Neutrophil (primary cell): ENCODE results near the gene EPB42.

Source experiments
- H3K27ac ChIP-seq: fragments of 200-600 bp; sonication (generic); 2 replicates; pipeline ENCODE4 v1.5.1; 2016; ENCODE audit warnings: mild to moderate bottlenecking, moderate library complexity
- H3K27me3 ChIP-seq: fragments of 200-600 bp; sonication (generic); 2 replicates; pipeline ENCODE4 v1.6.0; 2016; ENCODE audit warnings: mild to moderate bottlenecking
- H3K36me3 ChIP-seq: fragments of 200-600 bp; sonication (generic); 2 replicates; pipeline ENCODE4 v1.5.1; 2017
- H3K4me1 ChIP-seq, 2 experiments: fragments of 200-600 bp in 1 of 2; sonication (generic) in 1 of 2; 1 replicate in 1 of 2; 2 replicates in 1 of 2; pipeline versions ENCODE4 v1.5.1 to v1.6.1; 2013 to 2016; ENCODE audit warnings: low read depth in 1 of 2, low read length in 1 of 2, mild to moderate bottlenecking in 1 of 2, moderate library complexity in 1 of 2; ENCODE audit not compliant: control insufficient read depth in 1 of 2, insufficient read depth in 1 of 2
- H3K4me3 ChIP-seq, 2 experiments: fragments of 200-600 bp in 1 of 2; sonication (generic) in 1 of 2; 1 replicate in 1 of 2; 2 replicates in 1 of 2; pipeline ENCODE4 v1.5.1; 2013 to 2016; ENCODE audit warnings: low read depth in 1 of 2, low read length in 1 of 2, mild to moderate bottlenecking in 1 of 2, moderate library complexity in 1 of 2
- H3K9me3 ChIP-seq: fragments of 200-600 bp; sonication (generic); 2 replicates; pipeline ENCODE4 v1.5.1; 2016
- TF ChIP-seq, protein P1 (sequence below): fragments of 200-600 bp; sonication (generic); IDR thresholded peaks from 2 replicates; pipeline ENCODE4 v1.5.1; 2016; ENCODE audit warnings: antibody characterized with exemption

Gene EPB42

DNA sequence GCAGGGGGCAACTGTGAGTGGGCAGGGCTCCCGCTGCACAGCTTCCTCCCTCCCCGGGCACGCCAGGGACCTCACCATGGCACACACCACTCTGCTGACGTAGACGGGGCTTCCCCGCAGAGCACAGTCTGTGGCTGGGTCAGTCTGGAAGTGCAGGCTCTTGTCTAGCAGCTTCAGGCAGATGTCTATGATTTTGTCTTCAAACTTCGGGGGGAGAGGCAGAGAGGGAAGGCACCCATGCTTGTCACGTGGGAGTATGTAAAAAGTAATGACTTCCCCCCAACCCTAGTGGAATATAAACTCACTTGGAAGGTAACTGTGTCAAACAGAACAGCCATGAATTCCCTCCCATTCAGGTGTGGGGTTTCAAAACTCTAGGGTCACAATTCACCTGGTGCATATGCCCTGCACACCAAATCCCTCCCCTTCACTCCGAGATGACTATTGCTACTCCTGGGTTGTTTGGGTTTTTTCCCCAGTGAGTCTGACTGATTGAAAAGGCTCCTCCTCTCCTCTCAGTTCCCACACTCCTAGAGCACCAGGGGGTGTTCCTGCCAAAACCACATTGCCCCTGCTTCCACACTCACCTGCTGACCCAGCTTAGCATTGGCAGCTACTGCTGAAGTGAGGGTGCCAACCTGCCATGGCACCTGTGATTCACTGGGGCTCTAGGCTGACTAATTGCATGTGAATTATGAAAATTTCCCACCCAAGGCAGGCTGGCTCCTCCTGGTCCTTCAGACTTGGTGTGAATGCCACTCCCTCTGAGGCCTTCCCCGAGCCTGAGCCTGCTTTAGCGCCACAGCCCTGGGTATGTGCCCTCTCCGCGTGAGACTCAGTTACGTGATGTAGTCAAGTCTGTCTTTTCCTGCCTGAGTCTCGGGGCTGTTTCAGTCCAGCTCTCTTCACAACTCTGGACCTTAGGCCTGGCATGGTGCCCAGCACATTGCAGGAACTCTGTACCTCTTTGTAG, 32.9 kb upstream of the EPB42 start:
- Histone ChIP-seq H3K4me1 (peaks cover 32 to 42% of the 10 kb centered on the region in 2 experiments), H3K27ac (no peak overlapping the region), H3K4me3 (no peak overlapping the region), H3K36me3 (no peaks in the 10 kb centered on the region), H3K9me3 (no peaks in the 10 kb centered on the region), H3K27me3 (no peaks in the 10 kb centered on the region)
- TF ChIP-seq, protein P1, sequence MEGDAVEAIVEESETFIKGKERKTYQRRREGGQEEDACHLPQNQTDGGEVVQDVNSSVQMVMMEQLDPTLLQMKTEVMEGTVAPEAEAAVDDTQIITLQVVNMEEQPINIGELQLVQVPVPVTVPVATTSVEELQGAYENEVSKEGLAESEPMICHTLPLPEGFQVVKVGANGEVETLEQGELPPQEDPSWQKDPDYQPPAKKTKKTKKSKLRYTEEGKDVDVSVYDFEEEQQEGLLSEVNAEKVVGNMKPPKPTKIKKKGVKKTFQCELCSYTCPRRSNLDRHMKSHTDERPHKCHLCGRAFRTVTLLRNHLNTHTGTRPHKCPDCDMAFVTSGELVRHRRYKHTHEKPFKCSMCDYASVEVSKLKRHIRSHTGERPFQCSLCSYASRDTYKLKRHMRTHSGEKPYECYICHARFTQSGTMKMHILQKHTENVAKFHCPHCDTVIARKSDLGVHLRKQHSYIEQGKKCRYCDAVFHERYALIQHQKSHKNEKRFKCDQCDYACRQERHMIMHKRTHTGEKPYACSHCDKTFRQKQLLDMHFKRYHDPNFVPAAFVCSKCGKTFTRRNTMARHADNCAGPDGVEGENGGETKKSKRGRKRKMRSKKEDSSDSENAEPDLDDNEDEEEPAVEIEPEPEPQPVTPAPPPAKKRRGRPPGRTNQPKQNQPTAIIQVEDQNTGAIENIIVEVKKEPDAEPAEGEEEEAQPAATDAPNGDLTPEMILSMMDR = no peak

DNA sequence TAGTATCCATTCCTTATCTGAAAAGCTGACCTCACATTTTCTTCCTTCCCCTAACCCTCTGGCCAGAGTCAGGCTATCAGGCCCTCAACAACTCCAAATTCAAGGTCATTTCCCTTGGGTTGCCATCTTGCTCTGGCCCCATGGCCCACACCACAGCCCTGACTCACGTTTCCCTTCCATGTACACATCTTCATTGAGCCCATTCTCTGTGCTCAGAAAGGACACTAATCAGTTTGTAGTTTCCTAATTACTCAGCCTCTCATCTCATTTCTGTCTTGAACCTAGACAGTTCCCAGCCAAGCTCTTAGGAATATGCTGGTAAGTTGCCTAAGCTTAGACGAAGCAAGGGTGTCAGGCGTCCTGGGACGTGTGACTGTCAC, 31.0 kb upstream of the EPB42 start:
- Histone ChIP-seq H3K36me3 (no peaks in the 10 kb centered on the region), H3K9me3 (no peaks in the 10 kb centered on the region), H3K27ac (no peak overlapping the region), H3K4me1 (peaks cover 32 to 42% of the 10 kb centered on the region in 2 experiments), H3K4me3 (no peak overlapping the region), H3K27me3 (no peaks in the 10 kb centered on the region)
- TF ChIP-seq, protein P1 = no peak

DNA sequence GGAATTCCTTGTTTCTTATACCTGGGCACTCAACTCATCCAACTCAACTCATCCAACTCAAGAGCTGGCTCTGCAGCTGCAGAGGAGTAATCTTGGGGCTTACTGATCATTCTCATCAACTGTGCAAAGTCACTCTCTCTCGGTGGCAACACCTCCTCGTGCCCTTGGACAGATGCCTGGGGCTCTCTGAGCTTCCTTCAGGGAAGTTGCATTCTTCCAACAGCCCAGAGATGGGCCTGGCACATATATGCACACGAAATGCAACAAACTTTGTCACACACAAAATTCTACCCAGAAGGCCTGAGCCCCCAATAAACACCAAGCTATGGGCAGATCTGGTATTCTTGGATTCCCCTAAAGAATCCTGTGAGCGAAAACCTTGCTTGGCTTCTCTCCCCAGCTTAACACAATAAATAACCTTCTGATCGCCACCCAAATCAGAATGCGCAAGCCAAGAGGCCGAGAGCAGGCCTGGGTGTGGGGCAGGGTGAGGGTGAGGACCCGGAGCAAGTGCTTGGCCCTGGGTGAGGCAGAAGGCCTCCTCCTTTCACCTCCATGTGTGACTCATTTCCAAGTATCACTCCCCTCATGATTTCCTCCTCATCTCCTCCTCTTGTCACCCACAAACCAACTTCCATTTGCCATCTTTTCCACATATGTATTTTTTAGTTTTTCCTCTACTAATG, 30.5 kb upstream of the EPB42 start:
- no peak overlapping the region for H3K4me3 ChIP-seq
- H3K27ac ChIP-seq = no peak overlapping the region
- H3K9me3 ChIP-seq = no peaks in the 10 kb centered on the region
- H3K4me1 ChIP-seq = peaks cover 32 to 42% of the 10 kb centered on the region in 2 experiments
- no peaks in the 10 kb centered on the region for H3K27me3 ChIP-seq
- H3K36me3 ChIP-seq = no peaks in the 10 kb centered on the region
- TF ChIP-seq, protein P1 = no peak

DNA sequence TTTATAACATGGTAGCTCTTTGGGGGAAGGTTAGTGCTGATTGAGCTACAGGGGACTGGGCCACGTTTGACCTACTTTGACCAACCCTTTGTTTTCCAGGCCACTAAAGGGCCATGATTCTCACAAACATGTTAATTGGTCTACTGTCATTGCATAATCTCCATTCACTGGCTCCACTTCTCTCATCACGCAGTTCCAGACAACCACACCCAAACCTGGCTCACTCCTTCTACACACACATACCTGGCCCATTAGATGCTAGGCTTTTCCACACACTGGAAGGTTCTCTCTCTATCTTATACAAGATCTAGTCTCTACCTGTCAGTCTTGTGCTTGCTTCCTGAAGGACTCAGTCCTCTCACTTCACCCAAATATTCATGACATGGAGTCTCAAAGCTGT, 30.0 kb upstream of the EPB42 start:
- Histone ChIP-seq H3K27me3 (no peaks in the 10 kb centered on the region), H3K9me3 (no peaks in the 10 kb centered on the region), H3K36me3 (no peaks in the 10 kb centered on the region), H3K4me3 (no peak overlapping the region), H3K4me1 (peaks cover 32 to 42% of the 10 kb centered on the region in 2 experiments), H3K27ac (peak overlapping the region; percentile 79)
- TF ChIP-seq, protein P1 = no peak

DNA sequence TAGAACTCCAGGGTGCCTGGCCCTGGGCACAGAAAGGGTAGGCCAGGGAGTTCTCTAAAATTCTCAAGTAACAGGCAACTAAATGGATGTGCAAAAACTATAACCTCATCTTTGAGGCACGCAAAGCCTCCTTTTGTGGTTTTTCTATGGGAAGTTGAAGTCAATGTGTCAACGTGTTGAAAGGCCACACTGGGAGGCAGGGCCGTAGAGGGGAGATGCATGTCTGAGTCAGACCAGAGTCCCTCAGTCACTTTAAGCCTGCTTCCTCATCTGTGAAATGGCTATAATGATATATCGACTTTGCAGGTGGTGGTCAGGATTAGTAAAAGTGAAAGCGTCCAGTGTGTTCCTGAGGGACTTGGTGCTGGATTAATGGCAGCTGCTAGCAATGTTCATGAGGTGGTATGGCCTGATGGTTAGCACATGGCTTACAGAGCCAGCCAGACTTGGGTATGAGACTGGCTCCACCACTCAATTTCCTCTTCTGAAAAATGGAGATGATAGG, 28.9 kb upstream of the EPB42 start:
- TF ChIP-seq, protein P1 = no peak
- Histone ChIP-seq H3K4me1 (peaks cover 32 to 42% of the 10 kb centered on the region in 2 experiments), H3K27me3 (no peaks in the 10 kb centered on the region), H3K4me3 (peak overlapping the region in 1 of 2 experiments; percentile 3), H3K9me3 (no peaks in the 10 kb centered on the region), H3K27ac (peak overlapping the region; percentile 79), H3K36me3 (no peaks in the 10 kb centered on the region)
